GM12878 (cell line): Measurements from ENCODE around the gene KRTAP4-7.
"Not testable (repeated sequence)": the region's sequence is repeated elsewhere in the genome, so short reads cannot be mapped to it uniquely, and the experiment has no call there.

Experiments used
- ATF7 ChIP-seq: fragments of 450-650 bp; IDR thresholded peaks from 2 replicates; pipeline ENCODE4 v1.6.1; 2016; ENCODE audit warnings: low read depth, mild to moderate bottlenecking
- CHD4 ChIP-seq: fragments of 200-600 bp; sonication (generic); IDR thresholded peaks from 2 replicates; pipeline ENCODE4 v1.6.1; 2016; ENCODE audit warnings: mild to moderate bottlenecking
- HCFC1 ChIP-seq: fragments of 150-350 bp; IDR thresholded peaks from 2 replicates; pipeline ENCODE4 v1.6.1; 2014; ENCODE audit warnings: low read length
- RAD21 ChIP-seq: IDR thresholded peaks from 2 replicates; pipeline ENCODE4 v1.6.1; 2011; ENCODE audit warnings: mild to moderate bottlenecking, low read depth, low read length, moderate library complexity; ENCODE audit not compliant: insufficient read depth
- SP1 ChIP-seq: IDR thresholded peaks from one replicate; pipeline ENCODE4 v1.6.1; 2011; ENCODE audit warnings: low read depth, low read length
- YY1 ChIP-seq: IDR thresholded peaks from 2 replicates; pipeline ENCODE4 v1.6.1; 2011; ENCODE audit warnings: low read depth, mild to moderate bottlenecking, low read length
- ZNF384 ChIP-seq: IDR thresholded peaks from 2 replicates; pipeline ENCODE4 v1.6.1; 2012; ENCODE audit warnings: low read depth, mild to moderate bottlenecking, low read length, improper control_type of control experiment, borderline replicate concordance
- TF ChIP-seq, protein P1 (sequence below): fragments of 450-650 bp; IDR thresholded peaks from 2 replicates; pipeline ENCODE4 v1.6.1; 2017; ENCODE audit warnings: mild to moderate bottlenecking, moderate library complexity

DNA sequence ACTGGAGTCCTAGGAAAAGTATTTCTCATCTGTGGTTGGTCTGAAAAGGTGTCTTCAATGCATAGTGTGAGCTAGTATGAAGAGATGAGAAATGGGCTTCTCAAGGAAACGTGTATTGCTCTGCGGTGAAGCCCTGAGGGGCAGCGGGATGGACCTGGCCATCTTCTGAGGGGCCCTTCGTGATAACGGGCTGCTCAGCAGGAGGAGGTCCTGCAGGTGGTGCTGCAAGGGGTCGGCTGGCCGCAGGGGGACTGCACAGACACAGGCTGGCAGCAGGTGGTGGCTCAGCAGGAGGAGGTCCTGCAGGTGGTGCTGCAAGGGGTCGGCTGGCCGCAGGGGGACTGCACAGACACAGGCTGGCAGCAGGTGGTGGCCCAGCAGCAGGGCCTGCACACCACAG is 29.4 kb upstream of the KRTAP4-7 start:
- not testable (repeated sequence) for TF ChIP-seq ZNF384, HCFC1, ATF7, RAD21, YY1, SP1, CHD4
- TF ChIP-seq, protein P1, sequence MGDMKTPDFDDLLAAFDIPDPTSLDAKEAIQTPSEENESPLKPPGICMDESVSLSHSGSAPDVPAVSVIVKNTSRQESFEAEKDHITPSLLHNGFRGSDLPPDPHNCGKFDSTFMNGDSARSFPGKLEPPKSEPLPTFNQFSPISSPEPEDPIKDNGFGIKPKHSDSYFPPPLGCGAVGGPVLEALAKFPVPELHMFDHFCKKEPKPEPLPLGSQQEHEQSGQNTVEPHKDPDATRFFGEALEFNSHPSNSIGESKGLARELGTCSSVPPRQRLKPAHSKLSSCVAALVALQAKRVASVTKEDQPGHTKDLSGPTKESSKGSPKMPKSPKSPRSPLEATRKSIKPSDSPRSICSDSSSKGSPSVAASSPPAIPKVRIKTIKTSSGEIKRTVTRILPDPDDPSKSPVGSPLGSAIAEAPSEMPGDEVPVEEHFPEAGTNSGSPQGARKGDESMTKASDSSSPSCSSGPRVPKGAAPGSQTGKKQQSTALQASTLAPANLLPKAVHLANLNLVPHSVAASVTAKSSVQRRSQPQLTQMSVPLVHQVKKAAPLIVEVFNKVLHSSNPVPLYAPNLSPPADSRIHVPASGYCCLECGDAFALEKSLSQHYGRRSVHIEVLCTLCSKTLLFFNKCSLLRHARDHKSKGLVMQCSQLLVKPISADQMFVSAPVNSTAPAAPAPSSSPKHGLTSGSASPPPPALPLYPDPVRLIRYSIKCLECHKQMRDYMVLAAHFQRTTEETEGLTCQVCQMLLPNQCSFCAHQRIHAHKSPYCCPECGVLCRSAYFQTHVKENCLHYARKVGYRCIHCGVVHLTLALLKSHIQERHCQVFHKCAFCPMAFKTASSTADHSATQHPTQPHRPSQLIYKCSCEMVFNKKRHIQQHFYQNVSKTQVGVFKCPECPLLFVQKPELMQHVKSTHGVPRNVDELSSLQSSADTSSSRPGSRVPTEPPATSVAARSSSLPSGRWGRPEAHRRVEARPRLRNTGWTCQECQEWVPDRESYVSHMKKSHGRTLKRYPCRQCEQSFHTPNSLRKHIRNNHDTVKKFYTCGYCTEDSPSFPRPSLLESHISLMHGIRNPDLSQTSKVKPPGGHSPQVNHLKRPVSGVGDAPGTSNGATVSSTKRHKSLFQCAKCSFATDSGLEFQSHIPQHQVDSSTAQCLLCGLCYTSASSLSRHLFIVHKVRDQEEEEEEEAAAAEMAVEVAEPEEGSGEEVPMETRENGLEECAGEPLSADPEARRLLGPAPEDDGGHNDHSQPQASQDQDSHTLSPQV: not testable (repeated sequence)
